Fibroblast of skin of right quadriceps (primary cell): ENCODE data around the gene CDK5.

Source experiments
- DNase-seq: peaks from one replicate; pipeline ENCODE4 v3.0.0-alpha.2; 2013

Gene CDK5

DNA sequence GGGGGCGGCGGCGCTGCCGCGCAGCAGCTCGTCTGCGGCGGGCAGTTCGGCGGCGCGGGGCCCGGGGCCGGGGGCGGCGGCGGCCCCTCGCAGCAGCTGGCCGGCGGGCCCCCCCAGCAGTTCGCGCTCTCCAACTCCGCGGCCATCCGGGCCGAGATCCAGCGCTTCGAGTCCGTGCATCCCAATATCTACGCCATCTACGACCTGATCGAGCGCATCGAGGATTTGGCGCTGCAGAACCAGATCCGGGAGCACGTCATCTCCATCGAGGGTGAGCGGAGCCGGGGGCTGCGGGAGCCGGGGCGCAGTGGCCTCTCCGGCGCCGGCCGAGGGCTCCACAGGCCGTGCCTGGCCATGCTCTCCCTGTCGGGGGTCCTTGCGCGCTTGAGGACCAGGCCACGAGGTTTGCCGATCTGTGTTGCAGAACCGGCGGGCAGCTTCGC is 29.1 kb upstream of the CDK5 start:
- DNase-seq: no peak

GRCh38 chr7:151085691-151086620 is 28.3 kb upstream of the CDK5 start, which contains the start of gene AGAP3:
Gene AGAP3, plus strand, starts transcription at chr7:151086475. Its CDS starts 267 bp downstream, at chr7:151086742.
- DNase-seq: peak; percentile 74

DNA sequence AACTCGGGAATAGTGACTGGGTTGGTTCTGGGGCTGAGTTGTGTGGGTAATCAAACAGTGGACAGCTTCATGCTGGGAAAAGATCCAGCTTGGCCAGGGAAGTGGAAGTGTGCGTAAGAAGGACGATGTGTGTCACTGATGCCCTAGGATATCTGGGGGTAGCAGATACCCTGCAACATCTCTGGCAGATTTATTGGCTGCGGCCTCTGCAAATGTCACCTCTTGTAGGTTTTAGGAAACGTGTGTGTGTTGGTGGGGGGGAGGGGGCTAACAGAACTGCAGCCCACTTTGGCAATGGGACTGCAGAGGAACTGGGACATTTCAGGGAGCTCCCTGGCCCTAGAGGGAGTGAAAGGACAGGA is 27.6 kb upstream of the CDK5 start:
- no peak for DNase-seq

- DNase-seq: no peak
These were observed 26.1 kb upstream of the CDK5 start for GRCh38 chr7:151083824-151084160.

- no peak for DNase-seq
These were observed 25.6 kb upstream of the CDK5 start, which contains the start of gene TMUB1 for GRCh38 chr7:151083071-151083823. Gene TMUB1, minus strand, starts transcription at chr7:151083493. Its CDS starts 930 bp downstream, at chr7:151082563.

DNA sequence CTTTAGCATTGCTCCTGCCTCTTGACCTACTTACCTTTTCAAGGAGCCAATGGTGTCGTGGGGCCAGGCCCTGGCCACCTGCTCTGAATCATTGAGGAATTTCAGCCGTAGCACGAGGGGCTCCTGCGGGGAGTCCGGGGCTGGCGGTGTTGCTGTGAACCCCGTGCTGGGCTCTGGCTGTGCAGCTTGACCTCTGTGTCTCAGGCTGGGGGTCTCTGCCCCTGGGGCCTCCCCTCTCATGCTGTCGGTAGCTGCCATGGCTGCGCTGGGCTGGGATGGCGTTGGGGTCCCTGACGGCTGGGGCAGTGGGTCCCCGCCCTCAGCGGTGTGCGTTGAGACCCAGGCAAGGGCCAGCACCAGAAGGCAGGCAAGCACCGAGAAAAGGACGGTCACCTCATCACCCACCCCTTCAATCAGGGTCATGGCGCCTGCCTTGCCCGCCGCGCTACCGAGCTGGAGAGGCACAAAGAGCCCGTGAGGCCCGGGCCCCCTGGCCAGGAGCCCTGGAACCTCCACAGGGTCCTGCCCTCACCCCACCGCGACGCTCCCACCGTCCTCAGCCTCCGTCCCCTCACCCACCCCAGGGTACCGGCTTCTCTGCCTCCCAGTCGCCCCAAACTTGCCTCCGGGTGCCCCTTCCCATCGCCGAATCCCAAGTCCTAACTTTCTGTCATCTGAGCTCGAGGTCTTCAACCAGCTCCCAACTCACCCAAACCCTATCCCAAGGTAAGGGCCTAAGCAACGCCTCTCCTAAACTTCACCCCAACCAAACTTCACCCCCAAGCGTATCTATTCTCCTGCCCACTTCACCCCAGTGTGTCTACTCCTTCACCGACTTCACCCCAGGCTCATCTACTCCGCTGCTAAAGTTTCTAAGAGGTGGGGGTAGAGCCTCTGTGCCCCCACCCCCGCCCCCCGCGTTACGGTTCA is 24.7 kb upstream of the CDK5 start:
- no peak for DNase-seq

DNA sequence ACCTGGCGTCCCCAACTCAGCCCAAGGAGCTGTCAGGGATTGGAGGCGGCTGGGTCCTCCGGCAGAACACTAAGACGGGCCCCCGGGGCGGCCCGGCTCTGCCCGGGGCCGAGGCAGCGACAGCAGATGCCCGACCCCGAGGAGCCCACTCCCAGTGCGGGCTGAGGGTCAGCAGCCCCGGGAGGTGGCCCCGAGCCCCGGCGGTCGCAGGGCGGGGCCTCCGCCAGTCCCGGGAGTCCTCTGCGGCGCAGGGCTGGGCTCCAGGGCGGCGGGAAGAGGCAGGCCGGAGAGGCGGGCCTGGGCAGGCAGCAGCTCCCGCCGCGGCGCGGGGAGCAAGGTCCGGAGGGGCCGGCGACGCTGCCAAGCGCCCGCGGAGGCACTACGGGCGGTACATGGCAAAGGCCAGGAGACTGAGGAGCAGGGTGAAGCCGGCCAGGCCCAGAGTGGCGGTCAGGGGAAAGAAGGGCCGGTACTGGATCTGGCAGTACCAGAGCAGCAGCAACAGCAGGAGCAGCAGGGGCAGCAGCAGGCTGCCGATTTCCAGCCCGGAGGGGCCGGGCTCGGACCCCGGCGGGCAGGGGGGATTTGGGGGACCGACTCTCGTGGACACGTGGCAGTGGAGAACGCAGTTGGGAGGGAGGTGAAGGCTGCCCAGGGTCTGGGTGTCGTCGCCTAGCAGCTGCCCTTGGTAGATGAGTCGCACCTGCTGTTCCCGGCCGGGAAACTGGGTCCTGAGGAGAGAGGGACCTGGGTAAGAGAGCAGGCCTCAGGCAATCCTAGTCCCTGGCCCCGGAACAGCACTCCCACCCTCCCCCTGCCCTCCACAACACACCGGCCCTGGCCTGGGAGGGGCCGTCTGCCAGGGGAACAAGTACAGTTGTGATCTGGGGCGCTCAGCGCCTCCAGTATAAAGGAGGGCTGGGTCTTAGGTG is 23.7 kb upstream of the CDK5 start:
- no peak for DNase-seq

DNA sequence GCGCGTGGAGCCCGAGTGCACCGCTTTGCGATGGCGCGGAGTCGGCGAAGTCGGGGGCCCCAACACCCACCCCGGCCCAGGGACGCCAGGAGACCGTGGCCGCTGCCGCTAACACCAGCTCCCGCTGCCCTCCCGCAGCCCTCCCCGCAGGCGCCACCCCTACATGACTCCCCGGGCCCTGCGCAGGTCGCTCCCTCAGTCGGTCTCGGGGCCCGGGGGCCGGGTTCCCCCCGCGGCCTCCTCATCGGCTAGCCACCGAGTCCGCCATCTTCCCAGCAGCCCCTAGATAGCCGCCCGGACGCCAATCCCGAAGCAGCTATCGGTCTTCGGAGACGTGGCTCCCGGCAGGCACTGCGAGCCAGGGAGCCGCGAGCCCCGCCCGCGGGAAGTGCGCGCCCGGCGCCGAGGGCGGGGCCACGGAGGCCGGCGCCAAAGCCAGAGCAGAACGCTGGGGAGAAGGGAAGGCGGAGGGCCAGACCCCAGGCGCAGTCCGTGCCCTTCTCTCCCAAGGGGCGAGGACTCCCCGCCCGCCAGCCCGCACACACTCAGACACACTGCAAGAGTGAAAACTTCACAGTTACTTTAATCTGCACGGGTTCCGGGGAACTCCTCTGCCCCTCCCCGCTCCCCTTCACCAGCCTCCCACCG is 22.9 kb upstream of the CDK5 start, which contains the start of gene FASTK:
FASTK (minus strand) TSS at position 288 of the 648 bp plus-strand sequence; CDS start at position 245, 43 bp downstream.
- DNase-seq: peak; percentile 90

GRCh38 chr7:151080067-151080521 is 22.4 kb upstream of the CDK5 start:
- DNase-seq: no peak

DNA sequence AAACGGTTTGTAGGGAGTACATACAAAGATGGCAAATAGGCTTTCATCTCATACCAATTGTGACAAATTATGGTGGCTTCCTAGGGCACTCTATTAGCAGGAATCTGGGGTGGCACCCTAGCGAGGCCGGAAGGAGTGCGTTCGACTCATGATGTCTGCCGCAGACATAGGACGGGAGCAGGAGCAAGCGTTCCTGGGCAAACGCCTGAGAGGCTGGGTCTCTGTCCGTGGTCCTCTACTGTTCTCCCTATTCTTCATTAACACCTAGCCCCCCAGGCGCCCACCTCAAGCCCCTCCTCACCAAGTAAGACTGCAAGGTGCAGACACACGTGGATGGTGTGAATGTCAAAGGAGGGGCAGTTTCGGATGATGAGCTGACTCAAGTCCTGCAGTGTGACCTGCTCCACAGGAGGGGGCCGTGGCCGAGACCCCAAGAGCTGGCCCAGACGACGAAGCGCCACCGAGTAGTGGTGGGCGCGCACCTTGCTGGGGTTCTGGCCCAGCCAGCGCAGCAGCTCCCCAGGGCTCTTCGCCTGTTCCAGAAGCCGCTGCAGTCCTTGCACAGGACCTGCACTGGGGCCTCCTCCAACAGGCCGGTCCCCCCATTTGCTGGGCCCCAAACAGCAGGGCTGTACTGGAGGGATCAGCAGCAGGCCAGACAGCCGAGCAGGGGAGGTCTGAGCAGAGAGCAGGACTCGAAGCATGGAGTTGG is 21.7 kb upstream of the CDK5 start:
- no peak for DNase-seq

- DNase-seq: peak; percentile 62
These were observed 20.7 kb upstream of the CDK5 start for GRCh38 chr7:151078233-151079040.

DNA sequence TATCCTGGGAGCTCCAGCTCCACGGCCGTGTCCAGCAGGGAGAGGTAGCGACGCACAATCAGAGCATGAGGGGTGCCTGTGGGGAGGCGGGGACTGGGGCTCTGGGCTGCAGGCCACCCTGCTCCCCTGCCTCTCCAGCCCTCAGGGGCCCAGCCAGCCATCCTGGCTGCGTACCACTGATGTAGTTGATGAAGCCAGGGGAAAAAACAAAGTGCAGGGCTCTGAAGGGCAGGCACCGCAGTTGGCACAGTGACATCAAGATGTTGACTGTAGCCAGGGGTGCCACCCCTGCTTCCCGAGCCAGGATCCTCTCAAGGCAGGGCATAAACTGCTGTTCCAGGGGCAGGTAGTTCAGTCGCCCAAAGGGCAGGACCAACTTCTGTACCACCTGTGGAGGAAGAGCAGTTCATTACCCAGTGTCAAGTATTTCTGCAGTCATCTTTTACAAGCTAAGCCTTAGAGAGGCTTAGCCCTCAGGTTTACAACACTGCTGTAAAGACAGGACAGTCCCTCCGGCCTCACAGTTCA is 20.1 kb upstream of the CDK5 start:
- no peak for DNase-seq

- DNase-seq: no peak
These were observed 19.4 kb upstream of the CDK5 start for GRCh38 chr7:151076863-151077704.

- no peak for DNase-seq
These were observed 18.3 kb upstream of the CDK5 start for GRCh38 chr7:151075978-151076426.

DNA sequence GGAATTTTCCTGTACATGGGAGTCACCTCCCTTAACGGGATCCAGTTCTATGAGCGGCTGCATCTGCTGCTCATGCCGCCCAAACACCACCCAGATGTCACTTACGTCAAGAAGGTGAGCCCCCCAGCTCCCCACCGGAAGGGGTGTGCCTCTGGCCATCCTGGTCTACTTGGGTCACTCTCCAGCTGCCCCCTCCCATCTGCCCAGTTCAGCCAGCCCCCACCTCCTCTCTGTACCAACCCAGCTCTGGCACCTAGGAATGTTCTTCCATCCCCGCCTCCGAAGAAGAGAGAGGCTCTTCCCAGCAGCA is 17.9 kb upstream of the CDK5 start:
- DNase-seq: no peak

- DNase-seq: no peak
These were observed 17.3 kb upstream of the CDK5 start for GRCh38 chr7:151074817-151075661.

GRCh38 chr7:151073990-151074389 is 16.3 kb upstream of the CDK5 start:
- no peak for DNase-seq
